ENCODE results near the gene ECE2. TPM values are rescaled to one million over a fixed set of nuclear protein-coding genes. Genes with fewer than 3 reads are reported as not detected.

The ECE2 gene
- total and polyA plus RNA-seq, 2 experiments from 2014 or later: not detected

GRCh38 chr3:184242297-184242685, 33.5 kb upstream of the ECE2 start:
- H2AFZ ChIP-seq: no peak overlapping the region
- 80 to 85% methylated on average over 5 of the region's 5 CpGs for WGBS, 2 experiments (ENCODE audit: low coverage in 1 of 2, low lambda C conversion rate in 2 of 2, missing lambda C conversion rate in 2 of 2)
- H3K9ac ChIP-seq: no peak overlapping the region
- in situ Hi-C loops (cut with MboI): no loop called here
- no peak overlapping the region for H3K27ac ChIP-seq
- no peaks in the 10 kb centered on the region for H3K27me3 ChIP-seq (replicated peaks; ENCODE audit: insufficient read depth)
- H3K79me2 ChIP-seq (ENCODE audit: insufficient read depth): peaks cover 16% of the 10 kb centered on the region; the same call in 1 of the 2 replicates
- H4K20me1 ChIP-seq (ENCODE audit: insufficient read depth): no peaks in the 10 kb centered on the region
- no peak overlapping the region for H3K4me3 ChIP-seq
- no peak for DNase-seq
- no peak overlapping the region for H3K4me2 ChIP-seq (ENCODE audit: unreplicated experiment)
- H3K9me2 ChIP-seq (ENCODE audit: insufficient read depth): no peaks in the 10 kb centered on the region
- no peaks in the 10 kb centered on the region for H3K9me3 ChIP-seq (ENCODE audit: low read depth)
- H3F3A ChIP-seq (ENCODE audit: insufficient read depth): no peaks in the 10 kb centered on the region
- H3K4me1 ChIP-seq (ENCODE audit: insufficient read depth): no peaks in the 10 kb centered on the region
- H3K36me3 ChIP-seq (ENCODE audit: low read depth): no peaks in the 10 kb centered on the region
- no peak for TF ChIP-seq EZH2 (IDR thresholded peaks at IDR 0.05; ENCODE audit: insufficient read depth, poor library complexity, severe bottlenecking)
- TF ChIP-seq EZH2phosphoT487 (IDR thresholded peaks at IDR 0.05; ENCODE audit: insufficient read depth, low read depth): no peak

- Histone ChIP-seq H3K27ac (peak within 1 kb of the TSS; percentile 89), H3K27me3 (replicated peaks; ENCODE audit: insufficient read depth) (no peaks in the 10 kb centered on the region), H3K4me2 (ENCODE audit: unreplicated experiment) (peak within 1 kb of the TSS; percentile 100), H3K9me2 (ENCODE audit: insufficient read depth) (no peaks in the 10 kb centered on the region), H3K9ac (peak within 1 kb of the TSS; percentile 94), H3K36me3 (ENCODE audit: low read depth) (no peaks in the 10 kb centered on the region), H2AFZ (peak within 1 kb of the TSS; percentile 100), H3K9me3 (ENCODE audit: low read depth) (no peaks in the 10 kb centered on the region), H3K79me2 (ENCODE audit: insufficient read depth) (peaks cover 35% of the 10 kb centered on the region), H4K20me1 (ENCODE audit: insufficient read depth) (no peaks in the 10 kb centered on the region), H3F3A (ENCODE audit: insufficient read depth) (peaks cover 8% of the 10 kb centered on the region), H3K4me3 (peak within 1 kb of the TSS; percentile 97), H3K4me1 (ENCODE audit: insufficient read depth) (no peaks in the 10 kb centered on the region)
- DNase-seq: peak; percentile 94
- 0 to 2% methylated on average over 42 to 48 of the region's 49 CpGs for WGBS, 2 experiments (ENCODE audit: low coverage in 1 of 2, low lambda C conversion rate in 2 of 2, missing lambda C conversion rate in 2 of 2)
- in situ Hi-C loops (cut with MboI): no loop called here
- TF ChIP-seq EZH2phosphoT487 (IDR thresholded peaks at IDR 0.05; ENCODE audit: insufficient read depth, low read depth) (no peak), EZH2 (IDR thresholded peaks at IDR 0.05; ENCODE audit: insufficient read depth, poor library complexity, severe bottlenecking) (no peak)
Measured at GRCh38 chr3:184248454-184249411, 27.1 kb upstream of the ECE2 start, which contains the start of gene ALG3. TSS of gene ALG3 (minus strand) at chr3:184248962. CDS start at chr3:184248940, 22 bp downstream.

DNA sequence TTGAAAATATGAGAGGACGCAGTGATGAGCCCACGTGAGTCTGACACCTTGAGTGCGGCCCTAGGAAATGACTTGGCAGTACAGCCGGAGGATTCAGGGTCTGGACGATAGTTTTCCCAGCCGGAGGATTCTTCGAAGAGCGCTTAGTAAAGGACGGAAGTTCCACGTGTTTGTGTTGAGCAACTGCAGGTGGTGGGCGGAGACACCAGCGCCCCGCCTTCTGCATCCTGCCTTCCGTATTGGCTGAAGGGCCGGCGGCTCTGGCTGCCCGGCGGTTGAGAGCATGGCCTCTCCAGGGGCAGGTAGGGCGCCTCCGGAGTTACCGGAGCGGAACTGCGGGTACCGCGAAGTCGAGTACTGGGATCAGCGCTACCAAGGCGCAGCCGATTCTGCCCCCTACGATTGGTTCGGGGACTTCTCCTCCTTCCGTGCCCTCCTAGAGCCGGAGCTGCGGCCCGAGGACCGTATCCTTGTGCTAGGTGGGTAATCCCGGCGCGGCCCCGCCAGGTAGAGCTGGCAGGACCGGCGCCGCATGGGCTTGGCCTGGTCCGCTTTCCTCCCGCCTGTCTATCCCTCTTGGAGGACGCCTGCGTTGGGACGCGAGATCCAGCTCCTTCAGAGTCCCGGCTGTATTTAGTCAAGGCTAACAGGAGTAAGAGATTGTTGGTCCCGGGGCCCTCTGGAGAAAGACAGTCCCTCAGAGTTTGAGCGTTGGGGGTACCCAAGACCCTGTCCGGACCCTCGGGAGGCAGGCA, 26.2 kb upstream of the ECE2 start, which contains the start of gene EEF1AKMT4:
TSS of gene EEF1AKMT4 (plus strand) at position 261 of the 755 bp plus-strand sequence. CDS start at position 284, 23 bp downstream.
- peak within 1 kb of the TSS; percentile 100 for H3K4me2 ChIP-seq (ENCODE audit: unreplicated experiment)
- H3F3A ChIP-seq (ENCODE audit: insufficient read depth): peaks cover 8% of the 10 kb centered on the region
- in situ Hi-C loops (cut with MboI): loop anchor here (10.0 kb wide), 1 partner anchor 355 kb away; no protein-coding TSS in a partner anchor
- H3K4me3 ChIP-seq: peak within 1 kb of the TSS; percentile 97
- no peaks in the 10 kb centered on the region for H4K20me1 ChIP-seq (ENCODE audit: insufficient read depth)
- no peak for TF ChIP-seq EZH2 (IDR thresholded peaks at IDR 0.05; ENCODE audit: insufficient read depth, poor library complexity, severe bottlenecking)
- TF ChIP-seq EZH2phosphoT487 (IDR thresholded peaks at IDR 0.05; ENCODE audit: insufficient read depth, low read depth): no peak
- no peaks in the 10 kb centered on the region for H3K4me1 ChIP-seq (ENCODE audit: insufficient read depth)
- peak within 1 kb of the TSS; percentile 89 for H3K27ac ChIP-seq
- H3K9me2 ChIP-seq (ENCODE audit: insufficient read depth): no peaks in the 10 kb centered on the region
- peaks cover 35% of the 10 kb centered on the region for H3K79me2 ChIP-seq (ENCODE audit: insufficient read depth)
- DNase-seq: peak; percentile 99
- H3K27me3 ChIP-seq (replicated peaks; ENCODE audit: insufficient read depth): no peaks in the 10 kb centered on the region
- peak within 1 kb of the TSS; percentile 100 for H2AFZ ChIP-seq
- H3K36me3 ChIP-seq (ENCODE audit: low read depth): no peaks in the 10 kb centered on the region
- 1% methylated on average over 49 to 54 of the region's 54 CpGs for WGBS, 2 experiments (ENCODE audit: low coverage in 1 of 2, low lambda C conversion rate in 2 of 2, missing lambda C conversion rate in 2 of 2)
- H3K9ac ChIP-seq: peak within 1 kb of the TSS; percentile 94
- no peaks in the 10 kb centered on the region for H3K9me3 ChIP-seq (ENCODE audit: low read depth)
